SK-N-MC (cell line): ENCODE measurements around the gene KRTAP10-5.

Experiments
- EZH2 ChIP-seq: fragments of 200-600 bp; sonication (generic); IDR thresholded peaks from one replicate; pipeline ENCODE4 v1.6.1; 2017; ENCODE audit warnings: antibody characterized with exemption
- POLR2AphosphoS5 ChIP-seq: IDR thresholded peaks from 2 replicates; pipeline ENCODE4 v1.6.1; 2012; ENCODE audit warnings: mild to moderate bottlenecking, low read depth, low read length, borderline replicate concordance

- no peak for TF ChIP-seq POLR2AphosphoS5
- no peak for TF ChIP-seq EZH2
These were observed 45.7 kb downstream of the KRTAP10-5 start for GRCh38 chr21:44534688-44535087.
